ENCODE results near the gene RXRA. TPM values are rescaled to one million over a fixed set of nuclear protein-coding genes. Genes with fewer than 3 reads are reported as not detected.

Gene RXRA
- total RNA-seq, 1 donor from 2014 or later, result 20.5 TPM

DNA sequence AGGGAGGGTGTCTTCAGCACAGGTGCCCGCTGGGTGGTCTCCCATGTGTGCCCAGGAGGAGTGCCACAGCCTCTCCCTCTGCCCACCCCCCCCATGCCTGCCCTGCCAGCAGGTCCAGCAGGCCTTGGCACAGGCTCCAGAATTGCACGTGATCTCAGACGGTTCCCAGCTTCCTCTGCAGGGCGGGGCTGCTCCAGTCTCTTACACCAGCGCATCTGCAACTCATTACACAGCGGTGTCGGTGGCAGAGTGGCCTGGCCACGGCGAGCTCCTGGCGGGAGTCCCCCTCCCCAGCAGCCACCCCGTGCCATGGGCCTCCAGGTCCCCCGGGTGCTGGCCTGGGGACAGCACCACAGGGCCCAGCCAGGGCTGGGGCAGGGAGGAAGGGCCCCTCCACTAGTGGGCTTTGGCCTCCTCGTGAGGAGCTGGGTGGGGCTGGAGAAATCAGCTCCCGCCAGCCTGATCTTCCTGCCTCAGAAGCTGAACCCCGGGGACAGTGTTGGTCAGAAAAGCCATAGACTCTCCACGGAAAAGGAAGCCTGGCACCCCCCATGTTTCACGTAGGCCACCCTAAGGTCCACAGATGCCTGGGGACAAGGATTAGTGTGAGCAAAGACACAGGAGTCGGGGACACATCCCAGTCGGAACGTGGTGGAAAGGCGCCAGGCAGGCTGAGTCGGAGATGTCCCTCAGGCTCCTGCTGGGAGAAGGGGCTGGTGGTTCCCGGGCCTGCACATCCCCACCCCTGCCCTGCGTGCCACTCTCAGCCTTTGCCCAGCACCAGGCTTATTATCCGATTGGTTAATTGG is 40.2 kb downstream of the RXRA start:
- Mint-ChIP-seq H3K27me3 (ENCODE audit: unreplicated experiment) (peaks cover 7% of the 10 kb centered on the region), H3K9me3 (ENCODE audit: unreplicated experiment) (peaks cover 3% of the 10 kb centered on the region), H3K36me3 (ENCODE audit: unreplicated experiment) (no peaks in the 10 kb centered on the region), H3K27ac (ENCODE audit: unreplicated experiment) (peak overlapping the region; percentile 38), H3K4me1 (ENCODE audit: low read depth, unreplicated experiment) (peaks cover 7% of the 10 kb centered on the region), H3K4me3 (ENCODE audit: unreplicated experiment) (no peak overlapping the region)
- TF ChIP-seq, protein P1, sequence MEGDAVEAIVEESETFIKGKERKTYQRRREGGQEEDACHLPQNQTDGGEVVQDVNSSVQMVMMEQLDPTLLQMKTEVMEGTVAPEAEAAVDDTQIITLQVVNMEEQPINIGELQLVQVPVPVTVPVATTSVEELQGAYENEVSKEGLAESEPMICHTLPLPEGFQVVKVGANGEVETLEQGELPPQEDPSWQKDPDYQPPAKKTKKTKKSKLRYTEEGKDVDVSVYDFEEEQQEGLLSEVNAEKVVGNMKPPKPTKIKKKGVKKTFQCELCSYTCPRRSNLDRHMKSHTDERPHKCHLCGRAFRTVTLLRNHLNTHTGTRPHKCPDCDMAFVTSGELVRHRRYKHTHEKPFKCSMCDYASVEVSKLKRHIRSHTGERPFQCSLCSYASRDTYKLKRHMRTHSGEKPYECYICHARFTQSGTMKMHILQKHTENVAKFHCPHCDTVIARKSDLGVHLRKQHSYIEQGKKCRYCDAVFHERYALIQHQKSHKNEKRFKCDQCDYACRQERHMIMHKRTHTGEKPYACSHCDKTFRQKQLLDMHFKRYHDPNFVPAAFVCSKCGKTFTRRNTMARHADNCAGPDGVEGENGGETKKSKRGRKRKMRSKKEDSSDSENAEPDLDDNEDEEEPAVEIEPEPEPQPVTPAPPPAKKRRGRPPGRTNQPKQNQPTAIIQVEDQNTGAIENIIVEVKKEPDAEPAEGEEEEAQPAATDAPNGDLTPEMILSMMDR (IDR thresholded peaks at IDR 0.05; ENCODE audit: partially characterized antibody, unreplicated experiment), result no peak
- no peak for DNase-seq

DNA sequence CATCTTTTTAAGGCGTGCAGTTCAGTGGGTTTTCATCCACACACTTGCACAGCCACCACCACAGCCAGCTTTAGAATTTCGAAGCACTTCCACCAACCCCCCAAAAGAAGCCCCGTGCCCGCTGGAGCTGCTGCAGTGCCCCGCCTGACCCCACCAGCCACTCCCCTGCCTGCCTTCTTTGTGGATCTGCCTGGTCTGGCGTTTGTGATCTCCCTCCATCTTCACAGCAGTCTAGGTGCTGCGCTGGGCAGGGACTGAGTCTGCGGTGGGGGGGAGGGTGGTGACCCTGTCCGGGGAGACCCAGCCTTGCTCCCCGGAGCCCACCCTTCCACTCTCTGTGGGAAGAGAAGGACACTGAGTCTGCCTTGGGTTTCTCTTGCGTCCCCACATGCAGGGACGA is 40.8 kb downstream of the RXRA start:
- DNase-seq, result no peak
- Mint-ChIP-seq H3K9me3 (ENCODE audit: unreplicated experiment) (peaks cover 3% of the 10 kb centered on the region), H3K27ac (ENCODE audit: unreplicated experiment) (peak overlapping the region; percentile 38), H3K36me3 (ENCODE audit: unreplicated experiment) (no peaks in the 10 kb centered on the region), H3K27me3 (ENCODE audit: unreplicated experiment) (peaks cover 7% of the 10 kb centered on the region), H3K4me1 (ENCODE audit: low read depth, unreplicated experiment) (peaks cover 7% of the 10 kb centered on the region), H3K4me3 (ENCODE audit: unreplicated experiment) (no peak overlapping the region)
- TF ChIP-seq, protein P1 (IDR thresholded peaks at IDR 0.05; ENCODE audit: partially characterized antibody, unreplicated experiment), result no peak

DNA sequence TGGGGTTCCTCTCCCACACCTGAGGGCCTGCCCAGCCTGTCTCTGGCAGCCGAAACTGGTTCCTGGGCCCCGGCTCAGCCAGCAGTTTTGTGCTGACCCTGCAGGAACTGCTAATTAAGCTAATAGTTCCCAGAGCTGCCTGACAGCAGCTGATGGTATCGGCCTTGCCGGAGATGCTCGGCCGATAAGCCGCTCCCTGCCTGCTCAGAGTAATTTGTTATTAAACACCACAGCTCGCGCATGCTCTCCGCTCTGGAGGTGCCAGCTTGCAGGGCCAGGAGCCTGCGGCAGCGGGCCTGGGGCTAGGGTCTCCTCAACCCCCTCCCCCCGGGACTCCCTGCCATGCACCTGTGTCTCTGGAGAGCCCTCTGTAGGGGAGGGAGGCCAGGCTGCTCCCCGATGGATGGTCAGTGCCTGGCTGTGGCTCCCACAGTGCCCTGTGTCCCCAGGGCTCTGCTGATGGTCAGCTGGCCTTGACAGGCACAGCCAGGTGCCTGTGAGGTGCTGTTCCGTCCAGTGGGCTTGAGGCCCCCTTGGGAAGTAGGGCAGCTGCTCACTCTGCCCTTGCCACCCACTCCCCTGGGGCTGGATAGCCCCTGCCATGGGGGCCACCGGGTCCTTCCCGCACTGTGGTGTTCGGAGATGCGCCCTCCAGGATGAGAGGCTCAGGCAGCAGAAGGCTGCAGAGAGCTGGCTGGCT is 41.7 kb downstream of the RXRA start:
- Mint-ChIP-seq H3K4me3 (ENCODE audit: unreplicated experiment) (peak overlapping the region; percentile 16), H3K4me1 (ENCODE audit: low read depth, unreplicated experiment) (peaks cover 7% of the 10 kb centered on the region), H3K36me3 (ENCODE audit: unreplicated experiment) (no peaks in the 10 kb centered on the region), H3K27ac (ENCODE audit: unreplicated experiment) (no peak overlapping the region), H3K9me3 (ENCODE audit: unreplicated experiment) (peaks cover 3% of the 10 kb centered on the region), H3K27me3 (ENCODE audit: unreplicated experiment) (peaks cover 7% of the 10 kb centered on the region)
- TF ChIP-seq, protein P1 (IDR thresholded peaks at IDR 0.05; ENCODE audit: partially characterized antibody, unreplicated experiment), result no peak
- peak; percentile 59 for DNase-seq

DNA sequence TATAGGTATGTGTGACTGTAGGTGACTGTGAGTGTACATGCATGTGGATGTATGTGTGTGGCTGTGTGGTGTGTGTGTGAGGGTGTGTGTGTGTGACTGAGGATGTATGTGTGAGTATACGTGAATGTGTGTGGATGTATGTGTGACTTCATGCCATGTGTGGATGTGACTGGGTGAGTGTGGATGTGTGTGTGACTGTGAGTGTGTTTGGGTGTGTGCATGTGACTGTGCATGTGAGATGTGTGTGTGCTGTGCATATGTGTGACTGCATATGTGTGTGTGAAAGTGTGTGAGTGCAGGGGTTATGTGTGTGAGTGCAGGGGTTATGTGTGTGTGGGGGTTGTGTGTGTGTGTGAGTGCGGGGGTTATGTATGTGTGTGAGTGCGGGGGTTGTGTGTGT is 42.3 kb downstream of the RXRA start:
- DNase-seq, result no peak
- H3K9me3 Mint-ChIP-seq (ENCODE audit: unreplicated experiment), result peaks cover 3% of the 10 kb centered on the region
- peak overlapping the region; percentile 16 for H3K4me3 Mint-ChIP-seq (ENCODE audit: unreplicated experiment)
- TF ChIP-seq, protein P1 (IDR thresholded peaks at IDR 0.05; ENCODE audit: partially characterized antibody, unreplicated experiment), result no peak
- H3K36me3 Mint-ChIP-seq (ENCODE audit: unreplicated experiment), result no peaks in the 10 kb centered on the region
- peaks cover 5% of the 10 kb centered on the region for H3K27me3 Mint-ChIP-seq (ENCODE audit: unreplicated experiment)
- H3K27ac Mint-ChIP-seq (ENCODE audit: unreplicated experiment), result peak overlapping the region; percentile 15
- H3K4me1 Mint-ChIP-seq (ENCODE audit: low read depth, unreplicated experiment), result peaks cover 7% of the 10 kb centered on the region

Measured in glutamatergic neuron (in vitro differentiated cells).